CD4-positive, CD25-positive, alpha-beta regulatory T cell (primary cell): ENCODE measurements around the gene HRCT1. TPM values are rescaled to one million over a fixed set of nuclear protein-coding genes. Genes with fewer than 3 reads are reported as not detected.

Source experiments
- ATAC-seq, 2 donors: fragments of 150-1000 bp; cut with Tn5 transposase; one replicate each; pipeline ENCODE4 v1.10.0; 2021; ENCODE audit warnings: low read depth in 2 of 2, moderate number of reproducible peaks in 2 of 2, moderate library complexity in 1 of 2
- DNase-seq, 3 donors: peaks; one replicate each; pipeline versions ENCODE4 v3.0.0 to v3.0.0-alpha.2; 2012 to 2022; ENCODE audit warnings: mixed read lengths in 1 of 3
- H3K27ac ChIP-seq: one replicate; pipeline ENCODE4 v1.7.0; 2013; ENCODE audit warnings: mild to moderate bottlenecking, low read length; ENCODE audit not compliant: insufficient read depth, poor library complexity, severe bottlenecking
- H3K27me3 ChIP-seq: one replicate; pipeline ENCODE4 v1.7.0; 2013; ENCODE audit warnings: low read length; ENCODE audit not compliant: control insufficient read depth, insufficient read depth
- H3K36me3 ChIP-seq: one replicate; pipeline ENCODE4 v1.7.0; 2013; ENCODE audit warnings: mild to moderate bottlenecking, low read length, moderate library complexity; ENCODE audit not compliant: control insufficient read depth, insufficient read depth
- H3K4me1 ChIP-seq: 2 replicates; pipeline ENCODE4 v1.7.0; 2013; ENCODE audit warnings: mild to moderate bottlenecking, low read length; ENCODE audit not compliant: insufficient read depth, control insufficient read depth, poor library complexity, severe bottlenecking
- H3K4me3 ChIP-seq: one replicate; pipeline ENCODE4 v1.7.0; 2013; ENCODE audit warnings: low read depth, mild to moderate bottlenecking, low read length, moderate library complexity
- H3K9me3 ChIP-seq, 2 experiments: 1 replicate in 1 of 2; 2 replicates in 1 of 2; pipeline ENCODE4 v1.7.0; 2013; ENCODE audit warnings: low read length in 2 of 2, mild to moderate bottlenecking in 1 of 2, moderate library complexity in 1 of 2; ENCODE audit not compliant: control insufficient read depth in 2 of 2
- H3K27ac Mint-ChIP-seq, 3 donors: one replicate each; pipeline ENCODE4 v1.8.0; 2020 to 2022; ENCODE audit warnings: mild to moderate bottlenecking in 3 of 3, mixed read lengths in 3 of 3, moderate library complexity in 2 of 3
- H3K27me3 Mint-ChIP-seq: one replicate; pipeline ENCODE4 v1.8.0; 2022; ENCODE audit warnings: mild to moderate bottlenecking, mixed read lengths
- H3K36me3 Mint-ChIP-seq: one replicate; pipeline ENCODE4 v1.8.0; 2020; ENCODE audit warnings: mixed read lengths
- H3K4me1 Mint-ChIP-seq, 4 donors: one replicate each; pipeline ENCODE4 v1.8.0; 2020 to 2022; ENCODE audit warnings: mixed read lengths in 4 of 4, mild to moderate bottlenecking in 1 of 4
- H3K4me3 Mint-ChIP-seq, 4 donors: one replicate each; pipeline ENCODE4 v1.8.0; 2020 to 2022; ENCODE audit warnings: mild to moderate bottlenecking in 4 of 4, mixed read lengths in 4 of 4, moderate library complexity in 3 of 4
- H3K9me3 Mint-ChIP-seq, 7 donors: one replicate each; pipeline ENCODE4 v1.8.0; 2020 to 2022; ENCODE audit warnings: mixed read lengths in 7 of 7, mild to moderate bottlenecking in 3 of 7, moderate library complexity in 2 of 7
- polyA plus RNA-seq, 4 donors: library from polyadenylated mRNA; unstranded; fragments of 300-500 nt; fragmentation: Illumina TruSeq; gene quantifications; one replicate each; pipeline ENCODE4 v1.2.3, GENCODE V29; 2021
- total RNA-seq: library from RNA; stranded (reverse); gene quantifications from one replicate; pipeline ENCODE4 v1.2.3, GENCODE V29; 2022

The HRCT1 gene
- total and polyA plus RNA-seq, 5 donors from 2014 or later = not detected

DNA sequence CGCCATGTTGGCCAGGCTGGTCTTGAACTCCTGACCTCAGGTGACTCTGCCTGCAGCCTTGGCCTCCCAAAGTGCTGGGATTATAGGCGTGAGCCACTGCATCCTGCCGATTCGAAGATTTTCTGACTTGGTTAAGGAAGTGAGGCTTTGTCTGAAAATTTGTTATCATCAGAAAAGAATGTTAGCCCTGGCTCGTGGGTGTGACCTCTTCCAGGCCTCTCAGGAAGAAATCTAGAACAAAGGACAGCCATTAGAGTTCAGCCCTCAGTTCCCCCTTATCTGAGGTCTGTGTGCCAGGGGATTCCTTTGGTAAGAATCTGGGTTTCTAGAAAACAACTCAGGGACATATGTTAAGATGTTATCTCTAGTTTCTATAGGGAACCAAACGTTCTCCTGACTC lies 45.7 kb downstream of the HRCT1 start:
- no peaks in the 10 kb centered on the region for H3K36me3 ChIP-seq
- no peaks in the 10 kb centered on the region for H3K9me3 Mint-ChIP-seq
- H3K27ac ChIP-seq = no peak overlapping the region
- peaks cover 0 to 21% (median 4%) of the 10 kb centered on the region in 4 donors for H3K4me1 Mint-ChIP-seq
- no peaks in the 10 kb centered on the region for H3K36me3 Mint-ChIP-seq
- peaks cover 47% of the 10 kb centered on the region for H3K27me3 Mint-ChIP-seq
- H3K27ac Mint-ChIP-seq = no peak overlapping the region
- H3K4me3 Mint-ChIP-seq = no peak overlapping the region
- DNase-seq (no peak), ATAC-seq (no peak)
- no peaks in the 10 kb centered on the region for H3K4me1 ChIP-seq
- H3K9me3 ChIP-seq = no peaks in the 10 kb centered on the region
- H3K27me3 ChIP-seq = peaks cover 15% of the 10 kb centered on the region
- no peak overlapping the region for H3K4me3 ChIP-seq

DNA sequence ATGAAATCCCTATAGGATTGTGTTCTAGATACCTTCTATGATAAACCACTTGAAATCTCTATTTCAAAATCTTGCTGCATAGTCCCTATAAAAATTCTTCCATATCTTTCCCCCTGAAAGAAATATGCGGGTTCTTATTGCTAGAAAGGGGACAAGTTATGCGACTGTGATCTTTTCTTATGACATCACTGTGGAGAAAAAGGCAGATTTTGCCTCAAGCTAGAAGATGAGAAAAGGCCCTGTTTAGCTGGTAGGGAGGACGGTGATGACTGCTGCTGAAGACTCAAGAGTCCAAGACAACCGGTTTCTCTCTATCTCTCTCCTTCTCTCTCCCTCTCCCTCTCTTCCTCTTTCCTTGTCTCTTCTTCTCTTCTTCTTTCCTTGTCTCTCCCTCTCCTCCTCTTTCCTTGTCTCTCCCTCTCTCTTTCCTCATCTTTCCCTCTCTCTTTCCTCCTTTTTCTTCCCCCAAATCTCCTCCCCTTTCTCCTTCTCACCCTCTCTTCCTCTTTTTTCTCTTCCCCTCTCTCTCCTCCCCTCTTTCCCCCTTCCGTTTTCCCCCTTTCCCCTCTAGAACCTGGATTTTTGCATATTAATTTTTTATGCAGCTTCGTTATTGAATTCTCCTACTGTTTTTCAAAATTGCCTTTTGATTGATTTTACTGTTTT lies 46.7 kb downstream of the HRCT1 start:
- peak overlapping the region in 1 of 3 donors; percentile 6 for H3K27ac Mint-ChIP-seq
- ATAC-seq = no peak
- H3K9me3 ChIP-seq = no peaks in the 10 kb centered on the region

DNA sequence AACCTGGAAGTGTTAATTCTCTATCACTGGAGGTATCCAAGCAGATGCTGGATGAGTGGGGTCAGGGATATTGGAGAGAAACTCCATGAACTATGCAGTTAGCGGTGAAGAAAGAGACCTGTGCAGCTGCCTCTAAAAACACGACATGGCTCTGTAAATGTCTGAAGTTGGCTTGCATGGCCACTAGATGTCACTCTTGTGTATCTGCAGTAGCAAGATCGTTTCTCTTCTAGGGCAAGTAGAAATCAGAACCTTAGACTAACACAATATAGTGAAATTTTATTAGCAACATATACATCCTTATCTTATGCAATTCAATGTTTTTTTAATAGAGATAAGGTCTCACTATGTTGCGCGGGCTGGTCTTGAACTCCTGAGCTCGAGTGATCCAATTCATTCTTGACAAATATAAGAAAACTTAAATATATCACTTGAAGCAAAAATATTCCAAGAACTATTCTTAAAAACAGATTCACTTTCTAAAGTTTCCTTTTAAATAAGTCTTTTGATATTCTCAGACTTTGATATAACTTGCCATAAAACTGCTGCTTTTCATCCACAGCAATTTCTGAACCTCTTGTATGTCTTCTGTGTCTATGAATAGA lies 49.0 kb downstream of the HRCT1 start:
- peak; percentile 26 to 76 (median 65) for DNase-seq
- Histone ChIP-seq H3K27me3 (peaks cover 20% of the 10 kb centered on the region), H3K4me1 (no peaks in the 10 kb centered on the region), H3K4me3 (no peak overlapping the region), H3K27ac (no peak overlapping the region), H3K9me3 (no peaks in the 10 kb centered on the region), H3K36me3 (no peaks in the 10 kb centered on the region)
- Mint-ChIP-seq H3K9me3 (no peaks in the 10 kb centered on the region), H3K36me3 (no peaks in the 10 kb centered on the region), H3K4me1 (peaks cover 0 to 7% (median 1%) of the 10 kb centered on the region in 4 donors), H3K4me3 (no peak overlapping the region), H3K27me3 (peaks cover 48% of the 10 kb centered on the region), H3K27ac (peak overlapping the region in 1 of 3 donors; percentile 15)
- peak; percentile 69 to 86 for ATAC-seq

More for the DNA sequence above, 46.7 kb downstream of the HRCT1 start:
- Histone ChIP-seq H3K36me3 (no peaks in the 10 kb centered on the region), H3K4me1 (no peaks in the 10 kb centered on the region), H3K4me3 (no peak overlapping the region), H3K27ac (no peak overlapping the region), H3K27me3 (peaks cover 22% of the 10 kb centered on the region)
- no peak for DNase-seq
- Mint-ChIP-seq H3K36me3 (no peaks in the 10 kb centered on the region), H3K4me3 (no peak overlapping the region), H3K9me3 (no peaks in the 10 kb centered on the region), H3K4me1 (peaks cover 0 to 21% (median 4%) of the 10 kb centered on the region in 4 donors), H3K27me3 (peaks cover 47% of the 10 kb centered on the region)

DNA sequence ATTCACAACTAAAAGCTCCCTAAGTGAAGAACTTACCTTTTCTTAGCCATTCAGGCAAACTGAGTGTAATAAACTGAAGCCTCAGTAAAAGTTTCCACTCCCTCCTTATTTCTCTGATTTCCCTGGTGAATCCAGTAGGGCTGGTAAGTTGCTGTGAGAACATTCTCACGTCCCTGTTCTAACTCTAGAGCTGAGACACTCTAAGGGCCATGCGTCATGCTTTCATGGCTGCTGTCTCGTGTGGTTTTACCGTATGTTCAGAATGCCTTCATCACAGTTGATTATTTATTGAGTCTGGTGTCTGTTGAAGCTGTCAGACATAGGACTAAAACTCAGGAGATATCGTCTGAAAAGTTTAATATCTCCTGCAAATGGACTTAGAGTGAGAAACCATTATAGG lies 50.6 kb downstream of the HRCT1 start:
- Histone ChIP-seq H3K4me3 (no peak overlapping the region), H3K27ac (no peak overlapping the region), H3K9me3 (no peaks in the 10 kb centered on the region), H3K36me3 (no peaks in the 10 kb centered on the region), H3K4me1 (no peaks in the 10 kb centered on the region), H3K27me3 (peaks cover 20% of the 10 kb centered on the region)
- Mint-ChIP-seq H3K27me3 (peaks cover 45% of the 10 kb centered on the region), H3K9me3 (no peaks in the 10 kb centered on the region), H3K36me3 (no peaks in the 10 kb centered on the region), H3K27ac (no peak overlapping the region), H3K4me1 (peaks cover 0 to 7% (median 1%) of the 10 kb centered on the region in 4 donors), H3K4me3 (no peak overlapping the region)
- no peak for ATAC-seq
- no peak for DNase-seq

Other genes starting within 250 kb of the HRCT1 start
- 6,542 TPM for gene RMRP, start 248.2 kb upstream of the HRCT1 start, total RNA-seq
- gene RMRP, start 248.2 kb upstream of the HRCT1 start, polyA plus RNA-seq = not detected
- 31.2 TPM for gene CCDC107, start 247.9 kb upstream of the HRCT1 start, total RNA-seq
- 10 to 100 TPM; 65.8 to 83.2 (median 71.7) TPM for gene CCDC107, start 247.9 kb upstream of the HRCT1 start, polyA plus RNA-seq
- 0.84 TPM for gene ARHGEF39, start 241.0 kb upstream of the HRCT1 start, total RNA-seq
- under 1 TPM; 0.36 to 0.66 (median 0.44) TPM for gene ARHGEF39, start 241.0 kb upstream of the HRCT1 start, polyA plus RNA-seq
- not detected for gene CA9, start 232.3 kb upstream of the HRCT1 start, total RNA-seq
- gene CA9, start 232.3 kb upstream of the HRCT1 start, polyA plus RNA-seq = under 1 TPM in 1 of 4 donors, not detected in 3; 0.48 TPM
- gene TPM2, start 216.3 kb upstream of the HRCT1 start, total RNA-seq = 38.8 TPM
- not detected for gene TPM2, start 216.3 kb upstream of the HRCT1 start, polyA plus RNA-seq
- gene TLN1, start 174.0 kb upstream of the HRCT1 start, total RNA-seq = 277 TPM
- gene TLN1, start 174.0 kb upstream of the HRCT1 start, polyA plus RNA-seq = 10 to 100 TPM; 33.7 to 36.2 (median 35.9) TPM
- gene CREB3, start 173.5 kb upstream of the HRCT1 start, total RNA-seq = 14.6 TPM
- 10 to 100 TPM; 33.4 to 36.4 (median 34.6) TPM for gene CREB3, start 173.5 kb upstream of the HRCT1 start, polyA plus RNA-seq
- gene GBA2, start 157.0 kb upstream of the HRCT1 start, total RNA-seq = 47.9 TPM
- gene GBA2, start 157.0 kb upstream of the HRCT1 start, polyA plus RNA-seq = 10 to 100 TPM; 18.7 to 27.1 (median 21.2) TPM
- gene RGP1, start 156.9 kb upstream of the HRCT1 start, total RNA-seq = 22.8 TPM
- gene RGP1, start 156.9 kb upstream of the HRCT1 start, polyA plus RNA-seq = 10 to 100 TPM in 1 of 4 donors, 1 to 10 TPM in 3; 4.6 to 10.2 (median 7.0) TPM
- not detected for gene MSMP, start 151.9 kb upstream of the HRCT1 start, total RNA-seq
- gene MSMP, start 151.9 kb upstream of the HRCT1 start, polyA plus RNA-seq = under 1 TPM in 1 of 4 donors, not detected in 3; 0.69 TPM
- 7.7 TPM for gene NPR2, start 114.6 kb upstream of the HRCT1 start, total RNA-seq
- gene NPR2, start 114.6 kb upstream of the HRCT1 start, polyA plus RNA-seq = 1 to 10 TPM in 2 of 4 donors, under 1 TPM in 1, not detected in 1; 0.46 to 1.9 (median 1.5) TPM
- 0.99 TPM for gene SPAG8, start 93.9 kb upstream of the HRCT1 start, total RNA-seq
- 1 to 10 TPM in 1 of 4 donors, under 1 TPM in 2, not detected in 1; 0.75 to 1.3 (median 0.85) TPM for gene SPAG8, start 93.9 kb upstream of the HRCT1 start, polyA plus RNA-seq
- 21.7 TPM for gene HINT2, start 91.2 kb upstream of the HRCT1 start, total RNA-seq
- 100 to 1,000 TPM in 2 of 4 donors, 10 to 100 TPM in 2; 70.5 to 105 (median 90.6) TPM for gene HINT2, start 91.2 kb upstream of the HRCT1 start, polyA plus RNA-seq
- not detected for gene FAM221B, start 77.5 kb upstream of the HRCT1 start, total RNA-seq
- under 1 TPM in 1 of 4 donors, not detected in 3; 0.03 TPM for gene FAM221B, start 77.5 kb upstream of the HRCT1 start, polyA plus RNA-seq
- 3.3 TPM for gene TMEM8B, start 77.0 kb upstream of the HRCT1 start, total RNA-seq
- 1 to 10 TPM in 3 of 4 donors, under 1 TPM in 1; 0.21 to 1.5 (median 1.3) TPM for gene TMEM8B, start 77.0 kb upstream of the HRCT1 start, polyA plus RNA-seq
- not detected for gene OR13J1, start 35.8 kb upstream of the HRCT1 start, total RNA-seq
- gene OR13J1, start 35.8 kb upstream of the HRCT1 start, polyA plus RNA-seq = not detected
- not detected for gene SPAAR, start 3.3 kb downstream of the HRCT1 start, total RNA-seq
- gene SPAAR, start 3.3 kb downstream of the HRCT1 start, polyA plus RNA-seq = not detected
- gene OR2S2, start 52.0 kb downstream of the HRCT1 start, total RNA-seq = not detected
- gene OR2S2, start 52.0 kb downstream of the HRCT1 start, polyA plus RNA-seq = not detected
- gene RECK, start 130.7 kb downstream of the HRCT1 start, total RNA-seq = 6.5 TPM
- gene RECK, start 130.7 kb downstream of the HRCT1 start, polyA plus RNA-seq = 10 to 100 TPM in 2 of 4 donors, 1 to 10 TPM in 2; 5.5 to 12.6 (median 8.7) TPM
- gene GLIPR2, start 230.5 kb downstream of the HRCT1 start, total RNA-seq = 55.7 TPM
- gene GLIPR2, start 230.5 kb downstream of the HRCT1 start, polyA plus RNA-seq = 100 to 1,000 TPM; 106 to 175 (median 139) TPM